Endothelial cell of hepatic sinusoid (primary cell): Measurements from ENCODE around the gene UBE2N.
"Not testable (repeated sequence)": the region's sequence is repeated elsewhere in the genome, so short reads cannot be mapped to it uniquely, and the experiment has no call there.

Source experiments
- in situ Hi-C: cut with HindIII; loops from 2 replicates; pipeline ENCODE4 v1.10.0; 2017; ENCODE audit warnings: low sequenced_read_pairs

The UBE2N gene

GRCh38 chr12:93447555-93448290 lies 6.0 kb upstream of the UBE2N start:
- in situ Hi-C loops: no loop called here

- in situ Hi-C loops: no loop called here
Measured at GRCh38 chr12:93443576-93443975, 1.8 kb upstream of the UBE2N start.

- in situ Hi-C loops: no loop called here
Measured at GRCh38 chr12:93442411-93443340, 929 bp upstream of the UBE2N start.

GRCh38 chr12:93441081-93441616 lies 598 bp downstream of the UBE2N start:
- in situ Hi-C loops: no loop called here

GRCh38 chr12:93440043-93440835 lies 1.5 kb downstream of the UBE2N start:
- in situ Hi-C loops: no loop called here

- in situ Hi-C loops: no loop called here
Measured at GRCh38 chr12:93438266-93439050, 3.3 kb downstream of the UBE2N start.

- in situ Hi-C loops: no loop called here
Measured at GRCh38 chr12:93434256-93434865, 7.4 kb downstream of the UBE2N start.

- in situ Hi-C loops: not testable (repeated sequence)
Measured at GRCh38 chr12:93432031-93432430, 9.7 kb downstream of the UBE2N start.

- in situ Hi-C loops: no loop called here
Measured at GRCh38 chr12:93430280-93430679, 11.5 kb downstream of the UBE2N start.

- in situ Hi-C loops: no loop called here
Measured at GRCh38 chr12:93429852-93430251, 11.9 kb downstream of the UBE2N start.

- in situ Hi-C loops: no loop called here
Measured at GRCh38 chr12:93429448-93429847, 12.3 kb downstream of the UBE2N start.

- in situ Hi-C loops: no loop called here
Measured at GRCh38 chr12:93427779-93428564, 13.8 kb downstream of the UBE2N start.

GRCh38 chr12:93426412-93426805 lies 15.3 kb downstream of the UBE2N start:
- in situ Hi-C loops: no loop called here

- in situ Hi-C loops: no loop called here
Measured at GRCh38 chr12:93425736-93426411, 15.9 kb downstream of the UBE2N start.

GRCh38 chr12:93422050-93422449 lies 19.7 kb downstream of the UBE2N start:
- in situ Hi-C loops: loop anchor here (25.0 kb wide), 1 partner anchor 610 kb away; no protein-coding TSS in a partner anchor

- in situ Hi-C loops: loop anchor here (5.0 to 25.0 kb wide), 3 partner anchors 57 to 607 kb away; no protein-coding TSS in a partner anchor
Measured at GRCh38 chr12:93419388-93420034, 22.2 kb downstream of the UBE2N start.

GRCh38 chr12:93417967-93418480 lies 23.7 kb downstream of the UBE2N start:
- in situ Hi-C loops: loop anchor here (5.0 to 25.0 kb wide), 3 partner anchors 56 to 606 kb away; no protein-coding TSS in a partner anchor
